WERI-Rb-1 (cell line): Measurements from ENCODE around the gene LPCAT1.
"Not testable (repeated sequence)": the region's sequence is repeated elsewhere in the genome, so short reads cannot be mapped to it uniquely, and the experiment has no call there.

Experiments used
- DNase-seq: peaks from one replicate; pipeline ENCODE4 v3.0.0-alpha.2; 2020
- H3K27ac ChIP-seq: fragments of 250-450 bp; sonication (Bioruptor Pico); 2 replicates; pipeline ENCODE4 v1.5.1; 2020; ENCODE audit warnings: mild to moderate bottlenecking, moderate library complexity
- H3K27me3 ChIP-seq: fragments of 250-450 bp; sonication (Bioruptor Pico); 2 replicates; pipeline ENCODE4 v1.5.1; 2021; ENCODE audit warnings: mild to moderate bottlenecking, low read depth, moderate library complexity; ENCODE audit not compliant: insufficient read depth, severe bottlenecking
- H3K36me3 ChIP-seq: fragments of 250-450 bp; sonication (Bioruptor Pico); 2 replicates; pipeline ENCODE4 v1.5.1; 2020; ENCODE audit warnings: mild to moderate bottlenecking, moderate library complexity
- H3K4me3 ChIP-seq: 2 replicates; pipeline ENCODE4 v1.5.1; 2011; ENCODE audit warnings: low read depth, mild to moderate bottlenecking, control low read depth, low read length
- H3K9me3 ChIP-seq: fragments of 250-450 bp; sonication (Bioruptor Pico); 2 replicates; pipeline ENCODE4 v1.5.1; 2021; ENCODE audit warnings: mild to moderate bottlenecking, moderate library complexity; ENCODE audit not compliant: severe bottlenecking
- CTCF ChIP-seq: IDR thresholded peaks from 2 replicates; pipeline ENCODE4 v1.5.1; 2011; ENCODE audit warnings: low read depth, mild to moderate bottlenecking, control low read depth, inconsistent platforms, low read length

LPCAT1 gene

GRCh38 chr5:1429066-1429465, 94.7 kb downstream of the LPCAT1 start:
- Histone ChIP-seq H3K36me3 (no peaks in the 10 kb centered on the region), H3K27me3 (no peaks in the 10 kb centered on the region), H3K27ac (no peak overlapping the region), H3K4me3 (no peak overlapping the region), H3K9me3 (peaks cover 33% of the 10 kb centered on the region)
- DNase-seq: peak; percentile 2
- TF ChIP-seq CTCF: no peak

- no peak for TF ChIP-seq CTCF
- no peak for DNase-seq
- Histone ChIP-seq H3K36me3 (no peaks in the 10 kb centered on the region), H3K27ac (no peak overlapping the region), H3K9me3 (peaks cover 26% of the 10 kb centered on the region), H3K27me3 (no peaks in the 10 kb centered on the region), H3K4me3 (no peak overlapping the region)
Measured at GRCh38 chr5:1428107-1428506, 95.7 kb downstream of the LPCAT1 start.

DNA sequence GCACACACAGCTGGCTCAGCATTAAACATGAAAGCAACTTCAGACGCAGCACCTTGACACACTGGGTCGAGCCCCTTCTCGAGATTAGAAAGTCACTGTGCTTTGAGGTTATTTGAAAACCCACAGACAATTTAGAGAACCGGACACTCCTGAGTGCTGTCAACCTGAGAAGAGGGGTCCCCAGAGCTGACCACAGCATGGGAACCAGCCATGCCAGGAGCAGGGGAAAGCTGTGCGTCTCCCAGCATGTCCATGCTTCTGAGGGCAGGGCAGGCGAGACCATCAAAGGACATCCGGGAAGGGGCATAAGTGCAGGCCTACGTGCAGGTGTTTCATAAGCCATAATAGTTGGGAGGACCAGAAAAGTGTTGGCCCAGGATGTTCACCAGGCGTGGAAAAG, 99.0 kb downstream of the LPCAT1 start:
- TF ChIP-seq CTCF: no peak
- Histone ChIP-seq H3K27ac (no peak overlapping the region), H3K9me3 (peaks cover 24% of the 10 kb centered on the region), H3K27me3 (no peaks in the 10 kb centered on the region), H3K36me3 (no peaks in the 10 kb centered on the region), H3K4me3 (no peak overlapping the region)
- no peak for DNase-seq

DNA sequence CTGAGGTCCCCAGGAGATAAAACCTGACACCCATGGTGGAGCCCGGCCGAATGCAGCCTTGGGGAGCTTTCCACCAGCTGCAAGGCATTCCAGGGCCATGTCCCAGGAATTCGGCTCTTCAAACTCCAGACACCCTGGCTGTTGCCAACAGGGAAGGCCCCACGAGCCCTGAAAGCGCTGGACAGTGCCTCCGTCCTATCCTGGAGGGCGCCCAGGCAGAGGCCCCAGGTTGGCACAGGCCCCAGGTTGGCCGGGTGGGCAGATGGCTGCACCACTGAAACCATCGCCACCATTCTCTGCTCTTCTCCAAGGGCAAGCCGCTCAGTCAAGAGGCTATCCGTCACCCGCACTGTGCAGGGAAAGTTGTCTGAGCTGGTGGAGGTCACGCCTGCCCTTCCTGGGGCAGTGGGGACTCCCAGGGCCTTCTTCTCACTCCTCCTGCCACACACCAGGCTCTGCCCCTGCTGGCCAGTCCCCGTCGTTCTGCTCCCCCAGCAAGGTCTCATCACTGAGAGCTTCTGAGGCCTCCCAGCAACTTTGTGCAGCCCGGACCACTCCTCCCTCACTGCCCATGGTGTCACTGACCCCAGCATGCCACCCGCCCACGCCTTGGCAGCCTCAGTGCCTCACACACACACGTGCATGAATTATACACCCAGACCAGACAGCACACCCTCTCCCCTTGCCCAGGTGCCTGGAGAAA, 99.7 kb downstream of the LPCAT1 start:
- DNase-seq: no peak
- Histone ChIP-seq H3K4me3 (no peak overlapping the region), H3K9me3 (peaks cover 24% of the 10 kb centered on the region), H3K27me3 (no peaks in the 10 kb centered on the region), H3K36me3 (no peaks in the 10 kb centered on the region), H3K27ac (no peak overlapping the region)
- 0 out of 2 replicates have a peak, but pooled peaks have one; percentile 5 for TF ChIP-seq CTCF

DNA sequence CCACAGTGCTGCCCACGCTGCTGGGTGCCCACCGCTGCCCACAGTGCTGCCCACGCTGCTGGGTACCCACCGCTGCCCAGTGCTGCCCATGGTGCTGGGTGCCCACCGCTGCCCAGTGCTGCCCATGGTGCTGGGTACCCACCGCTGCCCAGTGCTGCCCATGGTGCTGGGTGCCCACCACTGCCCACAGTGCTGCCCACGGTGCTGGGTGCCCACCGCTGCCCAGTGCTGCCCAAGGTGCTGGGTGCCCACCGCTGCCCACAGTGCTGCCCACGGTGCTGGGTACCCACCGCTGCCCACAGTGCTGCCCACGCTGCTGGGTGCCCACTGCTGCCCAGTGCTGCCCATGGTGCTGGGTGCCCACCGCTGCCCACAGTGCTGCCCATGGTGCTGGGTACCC, 101.2 kb downstream of the LPCAT1 start:
- not testable (repeated sequence) for H3K27me3 ChIP-seq, H3K9me3 ChIP-seq, H3K4me3 ChIP-seq, H3K27ac ChIP-seq, H3K36me3 ChIP-seq, DNase-seq

DNA sequence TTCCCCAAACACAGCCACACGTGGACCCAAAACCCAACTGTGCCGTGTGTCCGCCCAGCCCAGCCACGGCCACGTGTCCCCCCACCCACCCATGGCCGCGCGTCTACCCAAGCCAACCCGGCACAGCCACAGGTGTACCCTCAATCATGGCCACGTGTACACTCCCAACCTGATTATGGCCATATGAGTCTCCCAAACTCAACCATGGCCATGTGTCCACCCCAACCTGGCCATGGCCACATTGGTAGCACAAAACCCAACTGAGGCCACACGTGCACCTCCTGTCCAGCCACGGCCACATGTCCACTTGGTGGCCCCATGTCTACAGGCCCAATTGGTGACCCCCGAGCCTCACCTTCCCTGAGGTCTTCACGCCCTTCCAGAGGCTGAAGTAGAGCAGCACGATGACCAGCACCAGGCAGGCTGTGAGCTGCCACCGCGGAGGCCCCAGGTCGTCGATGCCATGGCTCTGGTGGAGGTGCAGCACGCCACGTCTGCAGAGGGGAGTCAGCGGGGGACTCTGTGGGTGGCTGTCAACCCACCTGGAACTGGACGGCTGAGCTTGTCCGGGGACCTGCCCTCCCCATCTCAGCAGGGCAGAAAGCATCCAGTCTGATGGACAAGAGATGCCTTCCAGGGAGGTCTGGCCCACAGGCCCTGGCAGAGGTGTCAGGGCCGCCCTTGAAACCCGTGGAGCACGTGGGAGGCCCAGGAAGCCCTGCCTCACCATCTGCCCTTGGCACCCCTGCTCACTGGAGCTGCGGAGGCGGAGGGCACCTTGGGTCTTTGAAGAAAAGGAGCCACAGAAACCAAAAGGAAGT, 102.0 kb downstream of the LPCAT1 start:
- Histone ChIP-seq H3K27ac (no peak overlapping the region), H3K4me3 (no peak overlapping the region), H3K27me3 (no peaks in the 10 kb centered on the region), H3K9me3 (peaks cover 5% of the 10 kb centered on the region), H3K36me3 (no peaks in the 10 kb centered on the region)
- no peak for TF ChIP-seq CTCF
- DNase-seq: peak; percentile 5
